Activated CD4-positive, alpha-beta T cell treated with anti-CD3 and anti-CD28 coated beads, Interleukin-2, amount 50 U/mL, for 1 hour (primary cell): Measurements from ENCODE around the gene CNBP.
"Not testable (repeated sequence)": the region's sequence is repeated elsewhere in the genome, so short reads cannot be mapped to it uniquely, and the experiment has no call there.

ENCODE experiments used
- DNase-seq: peaks from one replicate; pipeline ENCODE4 v3.0.0-alpha.2; 2020

Gene CNBP

DNA sequence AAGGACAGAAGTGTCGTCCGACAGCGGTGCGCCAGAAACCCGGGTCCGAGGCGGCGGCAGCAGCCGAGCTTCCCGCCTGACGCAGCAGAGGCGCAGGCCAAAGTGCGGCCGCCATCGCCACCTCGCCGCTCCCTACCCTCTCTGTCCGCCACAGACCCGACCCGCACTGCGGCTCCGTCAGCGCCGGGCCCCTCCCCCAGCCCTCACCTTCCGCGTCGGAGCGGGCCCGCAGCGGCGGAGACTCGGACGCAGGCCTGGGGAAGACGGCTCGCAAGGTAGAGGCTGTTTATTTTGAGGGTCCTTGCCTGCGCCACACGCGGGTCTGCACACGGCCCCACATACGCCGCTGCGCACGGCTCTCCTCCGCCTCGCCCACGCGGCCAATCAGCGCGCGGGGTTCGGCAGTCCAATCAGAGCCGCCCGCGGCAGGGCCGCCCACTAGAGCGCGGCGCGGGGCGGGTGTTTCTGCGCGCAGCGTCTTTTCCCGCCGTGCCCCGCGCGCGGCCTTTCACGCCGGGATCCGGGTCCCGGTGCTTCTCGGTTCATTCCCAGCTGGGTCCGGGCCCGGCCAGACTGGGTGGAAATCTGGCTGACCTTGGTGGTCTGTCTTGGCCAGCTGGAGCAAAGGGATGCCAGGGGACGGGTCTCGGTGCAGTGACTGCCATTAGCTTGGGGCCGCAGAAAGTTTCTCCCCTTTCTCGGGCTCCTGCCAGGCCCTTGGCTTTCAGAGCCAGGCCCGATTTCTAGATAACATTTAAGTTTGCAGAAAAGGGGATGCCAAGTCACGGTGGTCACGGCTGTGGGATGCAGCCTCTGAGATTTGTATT, at the start of gene CNBP:
Gene CNBP (minus strand): TSS at position 328 of the 827 bp plus-strand sequence. CDS start 12,139 bp downstream, outside the sequence.
- DNase-seq: peak; percentile 89

DNA sequence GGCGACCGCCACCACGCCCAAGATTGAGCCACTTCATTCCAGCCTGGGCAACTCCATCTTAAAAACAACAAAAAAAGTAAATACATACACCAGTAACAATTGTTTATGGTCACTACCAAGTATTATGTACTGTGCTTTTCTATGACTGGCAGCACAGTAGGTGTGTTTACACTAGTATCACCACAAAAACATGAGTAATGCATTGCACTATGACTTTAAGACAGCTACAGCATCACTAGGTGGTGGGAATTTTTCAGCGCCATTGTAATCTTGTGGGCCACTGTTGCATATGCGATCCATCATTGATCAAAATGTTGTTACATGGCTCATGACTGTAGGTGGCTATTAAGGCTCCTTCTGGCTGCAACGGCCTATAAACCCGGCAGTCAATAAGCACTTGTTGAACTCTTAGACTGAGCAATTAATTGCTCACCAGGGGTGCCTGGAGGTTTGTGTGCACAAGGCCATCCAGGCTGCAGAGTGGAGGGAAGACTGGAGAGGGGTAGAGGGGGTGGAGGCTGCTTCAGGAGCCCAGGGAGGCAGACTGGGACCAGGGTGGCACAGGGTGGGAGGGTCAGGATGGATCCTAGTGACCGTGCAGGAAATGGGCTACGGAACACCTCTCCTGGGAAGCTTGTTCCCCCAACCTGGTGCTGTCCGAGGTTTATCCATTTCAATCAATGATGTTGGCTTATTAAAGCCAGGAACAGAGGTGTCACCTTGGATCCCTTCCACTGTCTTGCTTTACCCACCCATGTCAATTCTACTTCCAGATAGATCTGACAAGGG, 47.8 kb upstream of the CNBP start:
- DNase-seq: no peak

- no peak for DNase-seq
Observed at GRCh38 chr3:129230311-129231019, 46.8 kb upstream of the CNBP start.

DNA sequence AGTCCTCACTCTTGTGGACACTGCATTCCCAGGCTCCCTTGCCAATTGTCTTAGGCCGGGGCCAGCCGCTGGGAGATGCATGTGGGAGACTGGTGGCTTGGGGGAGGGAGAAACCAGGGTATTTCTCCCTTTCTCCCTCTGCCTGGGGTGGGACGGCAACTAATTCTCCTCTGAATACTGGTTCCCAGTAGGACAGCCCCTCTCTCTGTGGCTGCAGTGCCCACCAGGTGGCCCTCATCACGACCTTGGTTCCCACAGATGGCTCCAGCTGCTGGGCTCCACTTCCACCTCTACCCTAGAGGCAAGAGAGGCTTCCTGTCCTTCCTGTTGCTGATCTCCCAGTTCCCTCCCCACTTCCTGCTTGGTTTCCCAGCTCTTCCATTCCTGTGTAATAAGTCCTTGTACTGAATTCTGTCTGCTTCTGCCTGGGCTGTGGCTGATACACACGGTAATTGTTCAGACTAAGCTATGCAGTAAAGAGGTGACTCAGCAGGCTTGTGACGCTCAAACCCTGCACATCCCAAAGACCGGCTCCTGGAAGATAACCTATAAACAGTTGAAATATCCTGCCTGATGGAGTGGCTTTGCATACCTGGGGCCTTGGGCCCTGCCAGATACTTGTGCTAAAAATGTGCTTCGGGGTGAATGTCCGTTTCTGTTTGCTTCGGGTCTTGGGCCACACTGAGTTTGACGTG, 45.3 kb upstream of the CNBP start:
- DNase-seq: no peak

- no peak for DNase-seq
Observed at GRCh38 chr3:129226374-129226773, 42.7 kb upstream of the CNBP start.

GRCh38 chr3:129224984-129225393, 41.3 kb upstream of the CNBP start:
- DNase-seq: no peak

DNA sequence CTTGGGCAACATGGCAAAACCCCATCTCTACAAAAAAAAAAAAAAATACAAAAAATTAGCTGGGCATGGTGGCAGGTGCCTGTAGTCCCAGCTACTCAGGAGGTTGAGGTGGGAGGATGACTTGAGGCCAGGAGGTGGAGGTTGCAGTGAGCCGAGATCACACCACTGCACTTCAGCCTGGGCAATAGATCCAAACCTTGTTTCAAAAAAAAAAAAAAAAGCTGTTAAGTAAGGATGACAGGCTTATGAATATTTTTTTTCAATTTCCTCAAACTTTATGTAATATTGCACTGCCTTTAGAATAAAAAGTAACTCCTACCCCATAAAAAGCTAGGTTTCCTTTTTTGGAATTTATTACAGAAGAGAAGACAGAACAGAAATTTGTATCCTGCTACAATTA, 40.7 kb upstream of the CNBP start:
- DNase-seq: not testable (repeated sequence)

DNA sequence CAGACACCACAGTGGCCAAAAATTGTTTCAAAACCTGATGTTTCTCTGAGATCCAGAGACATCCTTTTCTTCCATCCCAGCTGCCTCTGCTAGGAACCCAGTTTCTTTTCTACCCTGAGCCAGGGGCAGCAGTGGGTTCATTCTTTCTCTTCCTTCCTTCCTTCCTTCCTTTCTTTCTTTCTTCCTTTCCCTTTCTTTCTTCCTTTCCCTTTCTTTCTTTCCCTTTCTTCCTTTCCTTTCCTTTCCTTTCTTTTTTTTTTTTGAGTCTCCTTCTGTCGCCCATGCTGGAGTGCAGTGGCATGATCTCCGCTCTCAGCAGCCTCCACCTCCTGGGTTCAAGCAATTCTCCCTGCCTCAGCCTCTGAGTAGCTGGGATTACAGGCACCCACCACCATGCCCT, 35.0 kb upstream of the CNBP start:
- no peak for DNase-seq

DNA sequence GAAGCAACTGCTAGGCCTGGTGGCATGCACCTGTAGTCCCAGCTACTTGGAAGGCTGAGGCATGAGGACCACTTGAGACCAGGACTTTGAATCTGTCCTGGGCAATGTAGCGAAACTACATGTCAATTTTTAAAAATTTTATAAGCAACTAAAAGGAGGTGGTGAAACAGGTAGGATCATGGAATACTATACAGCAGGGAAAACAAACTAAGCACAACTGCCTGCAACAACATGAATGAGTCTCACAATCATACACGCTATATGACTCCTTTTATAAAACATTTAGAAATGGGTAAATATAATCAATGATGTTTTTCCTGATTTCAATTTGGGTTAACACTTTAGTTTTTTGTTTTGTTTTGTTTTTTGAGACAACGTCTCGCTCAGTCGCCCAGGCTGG, 29.5 kb upstream of the CNBP start:
- DNase-seq: no peak

GRCh38 chr3:129211772-129212171, 28.1 kb upstream of the CNBP start:
- DNase-seq: no peak

- DNase-seq: no peak
Observed at GRCh38 chr3:129211345-129211744, 27.6 kb upstream of the CNBP start.

GRCh38 chr3:129207479-129207878, 23.8 kb upstream of the CNBP start:
- DNase-seq: no peak

- no peak for DNase-seq
Observed at GRCh38 chr3:129205109-129205832, 21.6 kb upstream of the CNBP start.

GRCh38 chr3:129204473-129204872, 20.8 kb upstream of the CNBP start:
- DNase-seq: no peak

DNA sequence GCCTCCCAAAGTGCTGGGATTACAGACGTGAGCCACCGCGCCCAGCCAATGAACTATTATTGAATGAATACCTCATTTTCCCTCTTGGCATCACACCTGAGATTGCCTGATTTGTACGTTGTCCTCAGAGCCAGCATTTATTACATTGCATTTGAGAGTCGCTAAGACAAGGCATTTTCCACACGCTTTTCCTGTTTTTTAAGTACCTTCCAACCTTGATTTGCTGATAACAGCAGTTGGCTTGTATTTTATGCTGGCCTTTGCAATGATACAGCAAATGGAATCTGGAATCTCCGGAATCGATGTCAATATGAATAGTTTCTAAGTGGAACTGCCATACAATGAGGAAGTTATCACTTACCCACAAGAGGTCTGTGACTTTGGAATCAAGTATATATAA, 15.7 kb upstream of the CNBP start:
- no peak for DNase-seq

GRCh38 chr3:129197321-129197720, 13.6 kb upstream of the CNBP start:
- no peak for DNase-seq

DNA sequence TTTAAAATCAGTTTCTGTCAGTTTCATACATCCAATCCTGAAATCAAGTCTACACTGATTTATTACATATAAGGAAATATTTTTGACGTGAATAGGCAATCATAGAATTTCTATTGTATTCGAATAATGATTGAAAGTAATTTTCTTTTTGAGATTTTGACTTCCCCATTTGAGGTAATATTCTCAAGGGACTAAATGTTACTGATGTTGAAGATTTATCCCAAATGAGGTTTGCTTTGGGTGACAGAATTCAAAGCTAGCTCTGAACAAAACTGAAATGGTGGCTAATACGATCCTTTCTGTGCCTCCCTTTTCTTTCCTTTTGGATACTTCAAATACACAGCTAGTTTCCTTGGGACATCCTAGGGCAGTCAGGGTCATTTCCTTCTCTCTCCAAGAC, 12.9 kb upstream of the CNBP start:
- DNase-seq: no peak

- DNase-seq: no peak
Observed at GRCh38 chr3:129195731-129196256, 12.1 kb upstream of the CNBP start.

- DNase-seq: not testable (repeated sequence)
Observed at GRCh38 chr3:129189793-129190192, 6.1 kb upstream of the CNBP start.

GRCh38 chr3:129187857-129188256, 4.2 kb upstream of the CNBP start:
- DNase-seq: no peak

DNA sequence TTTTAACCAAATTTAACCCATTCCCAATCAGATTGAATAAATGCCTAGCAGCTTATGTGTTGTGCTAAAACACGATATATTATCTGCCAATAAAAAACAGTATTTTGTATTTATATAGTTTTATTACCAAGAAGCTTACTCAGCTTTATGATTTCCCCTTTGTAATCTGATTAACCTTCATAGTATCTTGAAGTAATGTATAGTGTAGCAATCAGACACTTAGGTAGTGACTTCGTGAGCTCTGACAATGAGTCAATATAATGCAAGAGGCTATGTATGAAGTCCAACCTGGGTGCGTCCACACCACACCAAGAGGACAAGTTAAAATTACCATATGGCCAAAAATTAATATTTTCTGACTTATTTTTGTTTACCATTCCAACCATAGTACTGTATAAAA, 2.1 kb upstream of the CNBP start:
- no peak for DNase-seq
